SJSA1 (cell line): Measurements from ENCODE around the gene LEP. TPM values are rescaled to one million over a fixed set of nuclear protein-coding genes. Genes with fewer than 3 reads are reported as not detected.

Source experiments
- DNase-seq, 2 experiments: peaks; one replicate each; pipeline ENCODE4 v3.0.0-alpha.2; 2015 to 2020; ENCODE audit warnings: low spot score in 2 of 2, low read depth in 1 of 2
- H3K27ac ChIP-seq: fragments of 250-450 bp; sonication (Bioruptor Pico); 2 replicates; pipeline ENCODE4 v1.5.1; 2020; ENCODE audit warnings: mild to moderate bottlenecking, moderate library complexity
- H3K27me3 ChIP-seq: fragments of 250-450 bp; sonication (Bioruptor Pico); replicated peaks from 2 replicates; pipeline ENCODE4 v1.5.1; 2020; ENCODE audit warnings: mild to moderate bottlenecking, moderate library complexity
- H3K36me3 ChIP-seq: fragments of 250-450 bp; sonication (Bioruptor Pico); 2 replicates; pipeline ENCODE4 v1.5.1; 2020; ENCODE audit warnings: mild to moderate bottlenecking
- H3K4me1 ChIP-seq: fragments of 250-450 bp; sonication (Bioruptor Pico); replicated peaks from 2 replicates; pipeline ENCODE4 v1.6.1; 2021; ENCODE audit warnings: mild to moderate bottlenecking
- H3K4me3 ChIP-seq: fragments of 250-450 bp; sonication (Bioruptor Pico); 2 replicates; pipeline ENCODE4 v1.5.1; 2020; ENCODE audit warnings: mild to moderate bottlenecking
- H3K9me3 ChIP-seq: fragments of 250-450 bp; sonication (Bioruptor Pico); replicated peaks from 2 replicates; pipeline ENCODE4 v1.5.1; 2020; ENCODE audit warnings: mild to moderate bottlenecking
- total RNA-seq: library from RNA; depleted of rRNA; stranded (reverse); fragments of >200 nt; shearing (Covaris generic); gene quantifications from 2 replicates; pipeline ENCODE4 v1.2.3, GENCODE V29; 2014

Gene LEP
- total RNA-seq, 1 experiment from 2014 or later, result not detected

DNA sequence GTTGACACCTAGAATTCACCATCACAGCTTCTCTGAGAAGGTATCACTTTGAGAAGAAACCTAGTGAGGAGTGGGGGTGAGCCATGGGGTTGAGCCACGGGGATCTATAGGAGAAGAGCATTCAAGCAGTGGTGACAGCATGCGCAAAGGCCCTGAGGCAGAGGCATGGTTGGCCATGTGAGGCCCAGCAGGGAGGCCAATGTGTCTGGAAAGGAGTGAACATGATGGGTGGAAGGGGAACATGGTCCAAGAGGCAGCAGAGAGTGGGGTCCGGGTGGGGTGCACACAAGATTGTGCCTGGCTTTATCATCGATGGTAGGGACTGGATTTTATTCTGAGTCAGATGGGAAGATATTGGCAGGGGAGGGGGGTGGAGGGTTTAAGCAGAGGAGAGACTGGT is 36.0 kb upstream of the LEP start:
- no peak overlapping the region for H3K27ac ChIP-seq
- no peaks in the 10 kb centered on the region for H3K36me3 ChIP-seq
- H3K4me1 ChIP-seq, result no peaks in the 10 kb centered on the region
- no peak for DNase-seq
- H3K27me3 ChIP-seq, result peaks cover 5% of the 10 kb centered on the region
- H3K9me3 ChIP-seq, result no peaks in the 10 kb centered on the region
- no peak overlapping the region for H3K4me3 ChIP-seq

DNA sequence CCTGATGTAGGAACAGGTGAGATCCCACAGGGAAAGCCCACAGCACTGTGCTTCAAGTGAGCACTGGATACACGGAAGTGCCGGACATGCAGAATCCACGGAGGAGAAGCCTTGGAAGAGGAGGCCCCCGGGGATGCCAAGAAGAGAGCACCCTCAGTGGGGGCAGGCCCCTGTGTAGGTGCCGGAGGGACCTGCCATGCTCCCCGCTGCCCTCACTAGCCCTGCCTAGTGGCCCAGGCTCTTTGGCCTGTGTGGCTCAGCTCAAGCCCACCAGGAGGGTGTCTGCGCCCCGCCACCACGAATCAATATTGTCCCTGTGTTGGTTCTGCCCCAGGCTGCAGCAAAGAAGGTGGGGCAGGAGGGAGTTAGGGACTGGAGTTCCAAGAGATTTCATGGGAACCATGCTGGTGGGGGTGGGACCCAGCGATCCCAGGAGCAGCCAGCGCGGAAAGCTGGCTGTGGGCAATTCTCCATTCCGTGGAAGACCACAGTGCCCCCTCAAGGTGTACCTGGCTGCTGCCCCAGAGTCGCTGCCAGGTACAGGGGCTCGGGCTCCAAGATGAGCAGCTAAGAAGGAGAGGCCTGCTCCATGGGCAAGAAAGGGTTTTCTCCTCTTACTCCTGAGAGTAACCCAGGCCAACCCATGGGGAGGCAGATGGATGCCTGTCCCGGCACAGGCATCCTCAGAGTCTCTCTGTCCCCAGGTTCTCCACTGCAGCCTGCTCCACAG is 34.9 kb upstream of the LEP start:
- Histone ChIP-seq H3K27me3 (peaks cover 5% of the 10 kb centered on the region), H3K4me1 (no peaks in the 10 kb centered on the region)

DNA sequence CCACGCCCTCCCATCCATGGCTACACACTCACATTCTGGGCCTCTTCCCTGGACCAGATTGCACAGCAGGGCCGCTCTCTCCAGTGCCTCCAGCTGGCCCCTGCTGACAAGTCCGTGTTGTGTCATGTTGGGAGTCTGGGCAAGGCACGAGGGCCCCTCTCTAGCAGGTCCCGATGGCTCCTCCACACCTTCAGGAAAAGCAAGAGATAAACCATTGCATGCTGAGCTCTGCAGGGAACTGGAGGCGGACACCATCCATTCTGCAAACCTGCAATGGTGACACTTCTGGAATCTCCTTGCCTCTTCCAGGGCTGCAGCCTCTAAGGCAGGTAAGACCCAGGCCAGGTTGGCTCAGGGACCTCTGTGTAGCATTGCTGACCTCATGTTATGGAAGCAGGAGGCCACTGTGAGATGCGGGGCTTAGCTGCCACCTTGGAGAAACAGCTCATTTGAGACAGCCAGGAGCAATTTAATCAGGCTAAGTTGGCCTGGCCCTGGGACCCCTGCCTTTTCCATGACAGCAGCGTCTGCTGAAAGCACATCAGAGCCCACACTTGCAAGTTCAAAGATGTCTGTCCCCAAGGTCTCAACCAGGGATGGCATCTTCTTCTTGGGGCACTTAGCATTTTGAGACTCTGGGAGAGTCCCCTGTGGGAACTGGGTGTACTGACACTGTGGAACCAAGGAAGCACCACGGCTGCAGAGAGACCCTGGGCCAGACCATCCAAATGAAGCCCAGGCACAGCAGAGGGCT is 34.2 kb upstream of the LEP start:
- peaks cover 5% of the 10 kb centered on the region for H3K27me3 ChIP-seq
- H3K4me3 ChIP-seq, result no peak overlapping the region
- no peaks in the 10 kb centered on the region for H3K4me1 ChIP-seq
- no peaks in the 10 kb centered on the region for H3K9me3 ChIP-seq
- H3K27ac ChIP-seq, result no peak overlapping the region
- H3K36me3 ChIP-seq, result no peaks in the 10 kb centered on the region
- DNase-seq, result no peak

More for the DNA sequence above, 34.9 kb upstream of the LEP start:
- H3K4me3 ChIP-seq, result no peak overlapping the region
- no peaks in the 10 kb centered on the region for H3K9me3 ChIP-seq
- H3K36me3 ChIP-seq, result no peaks in the 10 kb centered on the region
- no peak overlapping the region for H3K27ac ChIP-seq
- DNase-seq, result no peak

DNA sequence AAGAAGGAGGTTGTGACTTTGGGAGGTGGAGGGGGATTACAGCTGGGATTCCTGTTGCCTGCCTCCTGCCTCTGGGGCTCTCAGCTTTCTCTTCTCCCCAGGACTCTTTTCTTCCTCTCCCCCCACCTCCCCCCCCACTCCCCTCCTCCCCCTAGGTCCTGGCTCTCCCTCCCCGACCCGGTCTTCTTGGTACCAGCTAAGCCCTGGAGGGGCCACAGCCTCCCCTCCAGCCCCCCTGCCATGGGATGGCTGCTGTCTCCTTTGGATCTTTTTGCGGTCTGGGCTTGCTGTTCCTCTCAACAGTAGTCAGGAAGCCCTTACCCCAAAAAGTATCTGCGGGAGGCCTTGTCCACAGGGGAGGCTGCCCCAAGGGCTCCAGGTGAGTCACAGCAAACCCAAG is 33.5 kb upstream of the LEP start:
- no peak for DNase-seq
- Histone ChIP-seq H3K9me3 (no peaks in the 10 kb centered on the region), H3K4me1 (no peaks in the 10 kb centered on the region), H3K4me3 (no peak overlapping the region), H3K27ac (no peak overlapping the region), H3K36me3 (no peaks in the 10 kb centered on the region), H3K27me3 (peaks cover 5% of the 10 kb centered on the region)

DNA sequence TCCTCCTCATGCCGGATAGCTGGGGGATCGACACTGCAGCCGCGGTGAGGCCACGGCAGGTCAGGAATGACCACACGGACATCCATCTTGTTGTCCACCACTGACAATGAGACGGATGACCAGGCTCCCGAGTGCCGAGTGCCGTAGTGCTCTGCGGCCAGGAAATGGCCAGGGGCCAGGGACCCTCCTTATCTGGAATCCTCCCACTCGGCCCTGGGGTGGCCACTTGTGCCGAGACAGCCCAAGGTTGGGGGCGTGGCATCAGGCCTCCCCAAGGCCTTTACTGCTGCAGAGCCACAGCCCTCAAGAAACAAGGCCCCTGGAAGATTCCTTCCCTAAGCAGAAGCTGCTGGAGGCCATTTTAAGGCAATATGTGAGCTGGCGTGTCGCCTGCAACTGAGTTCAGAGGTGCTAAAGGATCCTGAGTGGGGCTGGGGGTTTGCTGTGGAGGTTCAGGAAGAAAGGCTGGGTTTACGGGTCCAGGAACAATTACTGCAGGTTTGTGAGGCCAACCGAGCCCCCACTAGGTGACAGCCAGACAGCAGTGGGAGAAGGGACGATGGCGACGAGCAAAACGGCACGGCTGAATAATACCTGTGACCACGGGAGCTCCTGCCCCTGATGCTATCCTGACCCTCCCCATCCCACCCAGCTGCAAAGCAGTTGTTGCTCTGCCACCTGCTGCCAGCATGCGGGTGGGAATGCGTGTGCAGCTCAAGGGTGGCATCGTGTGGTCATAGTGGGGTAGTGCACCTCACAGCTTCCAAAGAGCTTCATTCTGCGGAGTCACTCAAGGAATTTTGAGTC is 31.6 kb upstream of the LEP start:
- Histone ChIP-seq H3K36me3 (no peaks in the 10 kb centered on the region), H3K9me3 (no peaks in the 10 kb centered on the region), H3K27ac (no peak overlapping the region), H3K27me3 (peaks cover 8% of the 10 kb centered on the region), H3K4me3 (no peak overlapping the region), H3K4me1 (no peaks in the 10 kb centered on the region)
- DNase-seq, result peak; percentile 40 to 63

DNA sequence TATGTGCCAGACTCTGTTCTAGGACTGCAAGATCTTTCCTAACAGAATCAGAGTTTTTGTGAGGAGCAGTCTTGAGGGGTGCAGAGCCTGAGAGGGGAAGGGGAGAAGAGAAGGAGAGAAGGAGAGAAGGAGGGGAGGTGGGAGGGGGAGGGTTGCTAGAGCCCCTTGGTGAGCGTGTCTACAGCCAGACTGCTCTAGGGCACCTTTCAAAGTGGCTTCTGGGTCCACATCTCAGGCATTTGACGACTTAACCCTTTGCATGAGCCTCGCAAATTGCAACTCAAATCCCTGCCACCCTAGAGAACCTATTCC is 31.1 kb upstream of the LEP start:
- Histone ChIP-seq H3K36me3 (no peaks in the 10 kb centered on the region), H3K4me1 (no peaks in the 10 kb centered on the region), H3K4me3 (no peak overlapping the region), H3K27ac (no peak overlapping the region), H3K27me3 (peaks cover 10% of the 10 kb centered on the region), H3K9me3 (no peaks in the 10 kb centered on the region)
- no peak for DNase-seq

DNA sequence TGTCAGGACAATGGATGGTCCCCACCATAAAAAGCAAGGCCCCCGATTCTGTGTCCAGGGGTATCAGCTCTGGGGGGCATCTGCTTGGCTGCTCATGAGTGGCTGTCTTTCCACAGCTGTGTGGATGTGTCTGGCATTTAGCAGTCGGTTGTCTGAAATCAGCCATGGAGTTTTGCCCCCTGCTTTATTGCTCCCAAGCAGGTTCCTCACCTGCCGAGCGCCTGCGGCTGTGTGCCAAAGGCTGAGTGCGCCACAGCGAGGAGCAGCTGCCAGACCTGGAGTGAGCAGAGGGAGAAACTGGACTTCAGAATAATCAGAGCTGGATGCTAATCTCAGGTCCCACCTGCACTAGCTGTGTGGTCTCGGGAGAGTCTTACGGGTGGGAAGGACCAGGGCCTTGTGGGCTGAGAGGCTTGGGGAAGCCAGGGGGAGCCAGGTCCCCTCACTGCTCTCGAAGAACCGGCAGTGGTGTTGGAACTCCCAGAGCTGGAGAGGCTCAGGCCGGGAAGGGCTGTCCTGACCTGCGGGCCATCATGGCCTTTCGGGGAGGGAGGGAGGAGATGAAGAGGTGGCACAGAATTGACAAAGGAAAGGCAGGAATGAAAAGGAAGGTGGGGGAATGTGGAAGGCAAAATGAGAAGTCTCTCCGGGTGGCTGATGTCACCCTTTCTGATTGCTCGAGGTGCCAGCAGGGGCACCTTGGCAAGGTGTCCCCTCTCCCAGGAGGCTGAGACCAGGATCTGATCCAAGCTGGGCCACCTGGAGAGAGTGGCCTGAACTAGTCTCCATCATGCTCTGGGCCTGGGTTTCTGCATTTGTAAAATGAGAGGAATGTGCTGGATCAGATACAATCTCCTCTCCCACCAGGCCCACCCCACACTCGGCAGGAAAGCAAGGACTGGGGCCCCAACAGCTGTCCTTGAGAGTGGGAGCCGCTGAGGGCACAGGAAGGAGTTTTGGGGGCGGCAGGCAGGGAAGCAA is 30.2 kb upstream of the LEP start:
- DNase-seq, result no peak
- Histone ChIP-seq H3K27me3 (peaks cover 13% of the 10 kb centered on the region), H3K4me3 (no peak overlapping the region), H3K4me1 (no peaks in the 10 kb centered on the region), H3K27ac (no peak overlapping the region), H3K36me3 (no peaks in the 10 kb centered on the region), H3K9me3 (no peaks in the 10 kb centered on the region)

DNA sequence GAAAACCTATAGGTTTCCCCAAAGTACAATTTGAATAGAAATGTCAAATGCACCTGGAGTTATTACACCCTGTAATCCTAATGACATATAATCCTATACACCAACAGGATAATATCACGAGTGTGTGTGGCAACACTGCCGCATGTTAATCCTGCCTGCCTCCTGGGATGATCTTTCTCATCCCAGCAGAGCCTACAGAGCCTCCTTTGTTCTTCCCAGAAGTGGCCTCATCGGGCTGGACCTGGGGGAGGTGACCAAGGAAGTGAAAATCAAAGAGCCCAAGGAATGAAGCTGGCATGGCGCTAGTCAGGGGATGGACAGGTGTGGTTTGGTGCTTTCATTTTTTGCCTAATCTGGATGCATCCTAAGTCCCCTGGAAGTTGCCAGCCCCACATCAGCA is 29.5 kb upstream of the LEP start:
- Histone ChIP-seq H3K27me3 (peaks cover 13% of the 10 kb centered on the region), H3K4me1 (no peaks in the 10 kb centered on the region), H3K27ac (no peak overlapping the region), H3K36me3 (no peaks in the 10 kb centered on the region), H3K9me3 (no peaks in the 10 kb centered on the region), H3K4me3 (no peak overlapping the region)
- no peak for DNase-seq

DNA sequence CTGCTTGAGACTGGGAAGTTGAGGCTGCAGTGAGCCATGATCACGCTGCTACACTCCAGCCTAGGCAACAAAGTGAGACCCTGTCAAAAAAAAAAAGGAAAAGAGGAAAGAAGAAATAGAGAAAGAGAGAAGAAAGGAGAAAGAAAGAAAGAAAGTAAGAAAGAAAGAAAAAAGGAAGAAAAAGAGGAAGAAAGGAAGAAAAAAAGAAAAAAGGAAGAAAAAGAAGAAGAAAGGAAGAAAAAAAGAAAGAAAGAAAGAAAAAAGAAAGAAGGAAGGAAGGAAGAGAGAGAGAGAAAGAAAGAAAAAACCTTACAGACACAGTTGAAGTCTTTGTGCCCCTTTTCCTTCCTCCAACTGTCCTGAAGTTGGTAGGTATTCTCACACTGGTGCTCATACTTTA is 26.6 kb upstream of the LEP start:
- H3K9me3 ChIP-seq, result no peaks in the 10 kb centered on the region
- no peaks in the 10 kb centered on the region for H3K36me3 ChIP-seq
- H3K4me1 ChIP-seq, result no peaks in the 10 kb centered on the region
- no peak overlapping the region for H3K4me3 ChIP-seq
- peaks cover 23% of the 10 kb centered on the region for H3K27me3 ChIP-seq
- no peak overlapping the region for H3K27ac ChIP-seq
- DNase-seq, result no peak

DNA sequence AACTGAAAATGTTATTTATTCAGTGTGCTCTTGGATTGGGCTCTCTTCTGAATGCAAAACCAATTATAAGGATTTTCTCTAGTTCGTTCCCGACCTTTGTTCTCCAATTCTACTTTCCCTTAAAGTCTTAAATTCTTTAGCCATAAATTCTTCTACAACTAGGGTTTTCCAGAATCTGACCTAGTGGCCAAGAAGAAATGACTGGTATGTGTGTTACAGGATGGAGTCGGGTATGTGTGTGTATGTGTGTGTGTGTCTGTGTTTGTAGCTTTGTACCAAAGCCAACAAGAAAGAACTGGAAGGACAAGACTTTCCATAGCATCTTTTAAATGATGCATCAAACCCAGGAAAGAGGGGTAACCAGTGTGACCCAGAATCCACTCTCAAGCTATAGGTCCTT is 25.8 kb upstream of the LEP start:
- Histone ChIP-seq H3K27ac (no peak overlapping the region), H3K27me3 (peaks cover 23% of the 10 kb centered on the region), H3K4me1 (no peaks in the 10 kb centered on the region), H3K4me3 (no peak overlapping the region), H3K9me3 (no peaks in the 10 kb centered on the region), H3K36me3 (no peaks in the 10 kb centered on the region)
- no peak for DNase-seq

DNA sequence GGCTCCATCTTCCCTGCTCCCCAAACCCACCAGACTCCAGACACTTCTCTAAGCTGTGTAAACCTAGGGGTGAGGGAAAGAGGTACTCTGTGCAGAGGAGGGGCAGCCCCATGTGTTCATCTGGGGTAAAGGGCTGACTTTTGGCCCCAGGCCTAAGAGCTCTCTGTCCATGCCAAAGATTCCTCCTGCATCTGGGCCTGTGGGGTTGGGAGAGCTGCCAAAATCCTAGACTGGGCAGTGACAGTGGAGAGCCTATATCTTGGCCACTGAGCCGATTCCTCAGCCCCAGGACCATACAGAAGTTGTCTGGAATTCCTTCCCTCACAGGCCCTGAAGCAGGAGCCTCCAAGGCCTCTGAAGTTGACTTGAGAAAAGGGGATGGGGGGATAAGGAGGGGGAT is 25.3 kb upstream of the LEP start:
- H3K27ac ChIP-seq, result no peak overlapping the region
- no peaks in the 10 kb centered on the region for H3K36me3 ChIP-seq
- DNase-seq, result no peak
- H3K4me1 ChIP-seq, result no peaks in the 10 kb centered on the region
- H3K9me3 ChIP-seq, result no peaks in the 10 kb centered on the region
- H3K4me3 ChIP-seq, result no peak overlapping the region
- H3K27me3 ChIP-seq, result peaks cover 23% of the 10 kb centered on the region

DNA sequence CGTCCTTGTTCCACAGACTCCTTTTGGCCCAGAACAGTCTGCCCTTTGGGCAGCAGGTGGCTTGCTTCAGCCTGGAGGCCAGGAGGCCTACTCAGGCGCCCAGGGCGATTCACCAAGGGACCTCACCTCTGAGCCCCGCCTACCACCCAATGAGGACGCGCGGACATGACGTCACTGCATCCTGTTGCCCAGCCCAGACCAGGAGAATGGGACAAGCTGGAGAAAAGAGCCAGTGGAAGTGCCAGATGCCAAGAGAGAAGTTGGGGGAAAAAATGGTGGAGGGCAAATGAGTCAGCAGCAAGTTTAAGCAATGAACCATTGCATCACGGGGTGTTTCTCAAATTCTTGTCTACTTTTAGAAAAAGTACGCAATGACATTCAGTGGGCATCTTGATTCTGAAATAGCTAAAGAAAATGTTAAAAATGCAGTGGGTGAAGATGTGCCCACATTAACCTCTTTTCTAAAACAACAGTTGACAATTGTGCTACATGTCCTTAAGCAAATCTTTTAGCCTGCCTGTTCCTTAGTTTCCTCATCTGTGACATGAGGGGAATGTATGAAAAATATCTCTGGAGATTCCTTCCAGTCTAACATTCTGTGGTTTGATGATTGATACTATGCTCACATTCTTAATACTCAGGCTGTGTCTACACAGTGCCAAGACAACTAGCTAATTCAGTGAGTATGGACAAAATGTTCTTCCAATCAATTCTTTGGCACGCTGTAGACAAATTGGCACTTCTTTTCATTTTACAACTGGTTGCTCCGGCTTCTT is 23.9 kb upstream of the LEP start:
- no peaks in the 10 kb centered on the region for H3K9me3 ChIP-seq
- no peak for DNase-seq
- no peaks in the 10 kb centered on the region for H3K4me1 ChIP-seq
- H3K4me3 ChIP-seq, result no peak overlapping the region
- peaks cover 23% of the 10 kb centered on the region for H3K27me3 ChIP-seq
- H3K36me3 ChIP-seq, result no peaks in the 10 kb centered on the region
- no peak overlapping the region for H3K27ac ChIP-seq
